ENCODE measurements around the gene COPG2. TPM values are rescaled to one million over a fixed set of nuclear protein-coding genes. Genes with fewer than 3 reads are reported as not detected.
"Not testable (repeated sequence)": the region's sequence is repeated elsewhere in the genome, so short reads cannot be mapped to it uniquely, and the experiment has no call there.

Gene COPG2
- polyA plus RNA-seq, 1 donor from 2014 or later = 37.9 TPM

GRCh38 chr7:130542297-130542696 lies 126.3 kb downstream of the COPG2 start:
- H3K36me3 ChIP-seq (ENCODE audit: insufficient read depth, low read length); H2AFZ ChIP-seq (ENCODE audit: low read depth, low read length); H3K4me2 ChIP-seq (ENCODE audit: low read length); H3K9me2 ChIP-seq (ENCODE audit: insufficient read depth, low read length); H3K9ac ChIP-seq (ENCODE audit: low read length); H3K4me3 ChIP-seq (ENCODE audit: low read length); H4K20me1 ChIP-seq (ENCODE audit: insufficient read depth); H3K9me3 ChIP-seq (ENCODE audit: low read length); H3K27ac ChIP-seq (ENCODE audit: low read length); H3K27me3 ChIP-seq (ENCODE audit: insufficient read depth, low read depth, low read length); H3F3A ChIP-seq (ENCODE audit: insufficient read depth, low read length, poor library complexity, severe bottlenecking); H3K79me2 ChIP-seq (replicated peaks; ENCODE audit: insufficient read depth, low read length): not testable (repeated sequence)
- peak; percentile 9 for TF ChIP-seq POLR2AphosphoS5 (IDR thresholded peaks at IDR 0.05)

DNA sequence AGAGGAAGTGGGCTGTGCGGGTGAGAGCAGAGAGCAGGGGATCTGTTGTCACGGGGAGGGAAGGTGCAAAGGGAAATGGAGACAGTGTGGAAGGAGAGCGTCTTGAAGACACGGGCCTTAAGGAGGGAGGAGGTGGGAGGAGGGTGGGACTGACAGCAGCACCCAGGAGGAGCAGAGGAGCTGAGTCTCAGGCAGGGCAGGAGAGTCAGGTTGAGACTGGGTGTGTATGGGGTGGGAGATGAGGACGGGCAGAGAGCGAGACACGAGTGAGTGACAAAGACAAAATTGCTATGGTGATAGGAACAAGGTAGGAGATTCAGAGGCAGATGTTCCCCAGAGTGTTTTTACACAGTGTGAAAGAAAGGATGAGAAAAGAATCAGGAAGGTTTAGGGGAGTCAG lies 127.3 kb downstream of the COPG2 start:
- not testable (repeated sequence) for H3K27ac ChIP-seq (ENCODE audit: low read length); H3F3A ChIP-seq (ENCODE audit: insufficient read depth, low read length, poor library complexity, severe bottlenecking); H3K9me3 ChIP-seq (ENCODE audit: low read length); H4K20me1 ChIP-seq (ENCODE audit: insufficient read depth); H3K9me2 ChIP-seq (ENCODE audit: insufficient read depth, low read length); H3K4me2 ChIP-seq (ENCODE audit: low read length); H3K27me3 ChIP-seq (ENCODE audit: insufficient read depth, low read depth, low read length); H3K79me2 ChIP-seq (replicated peaks; ENCODE audit: insufficient read depth, low read length); H3K9ac ChIP-seq (ENCODE audit: low read length); H2AFZ ChIP-seq (ENCODE audit: low read depth, low read length); H3K36me3 ChIP-seq (ENCODE audit: insufficient read depth, low read length); H3K4me3 ChIP-seq (ENCODE audit: low read length)

DNA sequence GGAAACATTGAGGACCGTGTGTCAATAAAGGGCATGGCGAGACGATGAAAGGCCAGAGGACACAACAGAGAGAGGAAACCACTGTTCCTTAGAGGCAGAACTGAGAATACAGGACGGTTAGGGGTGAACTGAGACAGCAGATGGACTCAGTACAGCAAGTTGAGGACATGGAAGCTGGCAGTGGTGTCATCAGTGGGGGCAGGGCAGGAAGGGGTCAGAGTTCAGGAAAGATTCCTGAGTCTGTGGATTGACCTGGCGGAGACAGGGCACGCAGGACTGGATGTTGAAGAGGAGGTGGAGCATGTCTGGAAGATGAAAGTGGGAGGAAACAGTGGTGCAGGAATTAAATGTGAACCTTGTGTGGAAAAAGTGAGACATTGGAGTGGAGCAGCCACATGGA lies 130.7 kb downstream of the COPG2 start:
- not testable (repeated sequence) for H3K27ac ChIP-seq (ENCODE audit: low read length); H3K4me2 ChIP-seq (ENCODE audit: low read length); H3F3A ChIP-seq (ENCODE audit: insufficient read depth, low read length, poor library complexity, severe bottlenecking); H3K9ac ChIP-seq (ENCODE audit: low read length); H3K36me3 ChIP-seq (ENCODE audit: insufficient read depth, low read length); H3K9me2 ChIP-seq (ENCODE audit: insufficient read depth, low read length); H3K79me2 ChIP-seq (replicated peaks; ENCODE audit: insufficient read depth, low read length); H3K4me3 ChIP-seq (ENCODE audit: low read length); H3K27me3 ChIP-seq (ENCODE audit: insufficient read depth, low read depth, low read length); H2AFZ ChIP-seq (ENCODE audit: low read depth, low read length); H3K9me3 ChIP-seq (ENCODE audit: low read length); H4K20me1 ChIP-seq (ENCODE audit: insufficient read depth)
- TF ChIP-seq POLR2AphosphoS5 (IDR thresholded peaks at IDR 0.05) = peak; percentile 14

DNA sequence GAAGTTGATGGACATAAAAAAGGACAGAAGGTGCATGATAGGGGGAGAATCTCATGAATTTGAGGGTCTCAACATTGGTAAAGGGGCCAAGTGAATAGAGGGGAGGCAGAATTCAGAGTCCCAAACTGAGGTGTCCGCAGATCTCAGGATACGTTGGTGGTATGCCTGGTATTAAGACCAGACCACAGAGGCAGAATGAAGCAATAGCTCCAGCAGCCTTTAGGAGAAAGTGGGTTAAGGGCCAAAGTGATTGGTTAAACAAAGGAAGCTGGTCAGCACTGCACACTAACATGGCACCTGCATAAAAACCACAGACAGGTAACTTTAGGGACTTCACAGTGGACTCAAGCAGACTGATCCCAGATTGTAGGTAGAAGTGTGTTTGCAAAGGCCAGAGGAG lies 139.1 kb downstream of the COPG2 start:
- no peaks in the 10 kb centered on the region for H3K36me3 ChIP-seq (ENCODE audit: insufficient read depth, low read length)

GRCh38 chr7:130527752-130528355 lies 140.7 kb downstream of the COPG2 start:
- H3K79me2 ChIP-seq (replicated peaks; ENCODE audit: insufficient read depth, low read length); H3K36me3 ChIP-seq (ENCODE audit: insufficient read depth, low read length); H3K9me3 ChIP-seq (ENCODE audit: low read length); H2AFZ ChIP-seq (ENCODE audit: low read depth, low read length); H4K20me1 ChIP-seq (ENCODE audit: insufficient read depth); H3K27me3 ChIP-seq (ENCODE audit: insufficient read depth, low read depth, low read length); H3K4me2 ChIP-seq (ENCODE audit: low read length); H3K27ac ChIP-seq (ENCODE audit: low read length); H3K9me2 ChIP-seq (ENCODE audit: insufficient read depth, low read length); H3K4me3 ChIP-seq (ENCODE audit: low read length); H3F3A ChIP-seq (ENCODE audit: insufficient read depth, low read length, poor library complexity, severe bottlenecking); H3K9ac ChIP-seq (ENCODE audit: low read length): not testable (repeated sequence)

More for the DNA sequence above, 139.1 kb downstream of the COPG2 start:
- H3K4me3 ChIP-seq (ENCODE audit: low read length) = no peak overlapping the region
- no peaks in the 10 kb centered on the region for H3K27me3 ChIP-seq (ENCODE audit: insufficient read depth, low read depth, low read length)
- no peaks in the 10 kb centered on the region for H3K9me2 ChIP-seq (ENCODE audit: insufficient read depth, low read length)
- no peaks in the 10 kb centered on the region for H3F3A ChIP-seq (ENCODE audit: insufficient read depth, low read length, poor library complexity, severe bottlenecking)
- H3K4me2 ChIP-seq (ENCODE audit: low read length) = no peak overlapping the region
- TF ChIP-seq MXI1 (conservative IDR thresholded peaks at IDR 0.05; ENCODE audit: poor library complexity, severe bottlenecking) (no peak), TAF1 (IDR thresholded peaks at IDR 0.05; ENCODE audit: low read depth) (no peak)
- TF ChIP-seq, protein P1, sequence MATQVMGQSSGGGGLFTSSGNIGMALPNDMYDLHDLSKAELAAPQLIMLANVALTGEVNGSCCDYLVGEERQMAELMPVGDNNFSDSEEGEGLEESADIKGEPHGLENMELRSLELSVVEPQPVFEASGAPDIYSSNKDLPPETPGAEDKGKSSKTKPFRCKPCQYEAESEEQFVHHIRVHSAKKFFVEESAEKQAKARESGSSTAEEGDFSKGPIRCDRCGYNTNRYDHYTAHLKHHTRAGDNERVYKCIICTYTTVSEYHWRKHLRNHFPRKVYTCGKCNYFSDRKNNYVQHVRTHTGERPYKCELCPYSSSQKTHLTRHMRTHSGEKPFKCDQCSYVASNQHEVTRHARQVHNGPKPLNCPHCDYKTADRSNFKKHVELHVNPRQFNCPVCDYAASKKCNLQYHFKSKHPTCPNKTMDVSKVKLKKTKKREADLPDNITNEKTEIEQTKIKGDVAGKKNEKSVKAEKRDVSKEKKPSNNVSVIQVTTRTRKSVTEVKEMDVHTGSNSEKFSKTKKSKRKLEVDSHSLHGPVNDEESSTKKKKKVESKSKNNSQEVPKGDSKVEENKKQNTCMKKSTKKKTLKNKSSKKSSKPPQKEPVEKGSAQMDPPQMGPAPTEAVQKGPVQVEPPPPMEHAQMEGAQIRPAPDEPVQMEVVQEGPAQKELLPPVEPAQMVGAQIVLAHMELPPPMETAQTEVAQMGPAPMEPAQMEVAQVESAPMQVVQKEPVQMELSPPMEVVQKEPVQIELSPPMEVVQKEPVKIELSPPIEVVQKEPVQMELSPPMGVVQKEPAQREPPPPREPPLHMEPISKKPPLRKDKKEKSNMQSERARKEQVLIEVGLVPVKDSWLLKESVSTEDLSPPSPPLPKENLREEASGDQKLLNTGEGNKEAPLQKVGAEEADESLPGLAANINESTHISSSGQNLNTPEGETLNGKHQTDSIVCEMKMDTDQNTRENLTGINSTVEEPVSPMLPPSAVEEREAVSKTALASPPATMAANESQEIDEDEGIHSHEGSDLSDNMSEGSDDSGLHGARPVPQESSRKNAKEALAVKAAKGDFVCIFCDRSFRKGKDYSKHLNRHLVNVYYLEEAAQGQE (IDR thresholded peaks at IDR 0.05; ENCODE audit: borderline replicate concordance) = no peak
- H3K79me2 ChIP-seq (replicated peaks; ENCODE audit: insufficient read depth, low read length) = no peaks in the 10 kb centered on the region
- H3K9ac ChIP-seq (ENCODE audit: low read length) = no peak overlapping the region
- H2AFZ ChIP-seq (ENCODE audit: low read depth, low read length) = no peak overlapping the region
- H3K27ac ChIP-seq (ENCODE audit: low read length) = no peak overlapping the region
- H4K20me1 ChIP-seq (ENCODE audit: insufficient read depth) = peaks cover 6% of the 10 kb centered on the region
- no peaks in the 10 kb centered on the region for H3K9me3 ChIP-seq (ENCODE audit: low read length)
